GM23248 (cell line): ENCODE measurements around the gene SETD7.

Experiments used
- EZH2 ChIP-seq: fragments of 200-600 bp; sonication (generic); IDR thresholded peaks from 2 replicates; pipeline ENCODE4 v1.6.1; 2018; ENCODE audit warnings: antibody characterized with exemption, mild to moderate bottlenecking; ENCODE audit not compliant: insufficient read depth, poor library complexity, severe bottlenecking
- EZH2phosphoT487 ChIP-seq: fragments of 200-600 bp; sonication (generic); IDR thresholded peaks from 2 replicates; pipeline ENCODE4 v1.6.1; 2018; ENCODE audit warnings: antibody characterized with exemption, moderate library complexity, mild to moderate bottlenecking, low read depth; ENCODE audit not compliant: insufficient read depth

DNA sequence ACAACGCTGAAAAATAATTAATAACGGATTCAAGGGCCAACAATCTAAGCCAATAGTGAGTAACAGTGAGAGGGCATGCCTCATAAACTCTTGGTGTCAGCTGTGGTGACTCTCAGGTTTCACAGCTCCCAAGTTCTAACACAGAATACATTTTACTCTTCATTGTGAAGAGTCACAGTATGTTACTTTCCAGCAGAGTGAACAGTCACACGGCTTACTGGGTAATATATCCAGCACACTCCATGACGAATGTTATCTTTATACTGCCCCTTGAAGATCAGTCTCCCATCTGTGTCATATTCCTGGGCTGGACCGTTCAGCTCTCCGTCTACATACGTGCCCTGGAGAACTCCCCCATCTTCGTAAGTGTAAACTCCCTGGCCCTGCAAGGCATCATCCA is 23.1 kb downstream of the SETD7 start:
- no peak for TF ChIP-seq EZH2phosphoT487
- TF ChIP-seq EZH2: no peak
